HG03045 (cell line): ENCODE results near the gene ITCH.
"Not testable (repeated sequence)": the region's sequence is repeated elsewhere in the genome, so short reads cannot be mapped to it uniquely, and the experiment has no call there.

ENCODE experiments used
- ATAC-seq: cut with Tn5 transposase; IDR thresholded peaks from one replicate; pipeline ENCODE4 v1.9.1; 2021; ENCODE audit warnings: mild to moderate bottlenecking, moderate library complexity; ENCODE audit not compliant: unreplicated experiment

The ITCH gene

GRCh38 chr20:34412453-34412852, 49.4 kb downstream of the ITCH start:
- ATAC-seq, result no peak

GRCh38 chr20:34414525-34414924, 51.5 kb downstream of the ITCH start:
- ATAC-seq, result not testable (repeated sequence)

DNA sequence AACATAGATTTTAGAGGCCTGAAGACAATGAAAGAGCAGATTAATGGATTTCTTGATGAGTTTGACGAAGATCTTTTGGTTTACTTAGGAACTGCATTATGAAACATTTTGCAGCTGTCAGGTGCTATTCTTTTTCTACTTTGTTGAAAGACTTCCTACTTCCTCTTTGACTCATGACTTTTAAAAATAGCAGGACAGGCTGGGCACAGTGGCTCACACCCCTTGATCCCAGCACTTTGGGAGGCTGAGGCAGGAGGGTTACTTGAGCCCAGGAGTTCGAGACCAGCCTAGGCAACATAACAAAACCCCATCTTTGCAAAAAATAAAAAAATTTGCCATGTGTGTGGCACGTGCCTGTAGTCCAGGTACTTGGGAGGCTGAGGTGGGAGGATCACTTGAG, 52.0 kb downstream of the ITCH start:
- peak; percentile 49 for ATAC-seq

- ATAC-seq, result no peak
These were observed 57.1 kb downstream of the ITCH start for GRCh38 chr20:34420146-34420545.

- ATAC-seq, result no peak
These were observed 57.9 kb downstream of the ITCH start for GRCh38 chr20:34420975-34421374.

GRCh38 chr20:34421766-34422466, 58.8 kb downstream of the ITCH start:
- no peak for ATAC-seq

DNA sequence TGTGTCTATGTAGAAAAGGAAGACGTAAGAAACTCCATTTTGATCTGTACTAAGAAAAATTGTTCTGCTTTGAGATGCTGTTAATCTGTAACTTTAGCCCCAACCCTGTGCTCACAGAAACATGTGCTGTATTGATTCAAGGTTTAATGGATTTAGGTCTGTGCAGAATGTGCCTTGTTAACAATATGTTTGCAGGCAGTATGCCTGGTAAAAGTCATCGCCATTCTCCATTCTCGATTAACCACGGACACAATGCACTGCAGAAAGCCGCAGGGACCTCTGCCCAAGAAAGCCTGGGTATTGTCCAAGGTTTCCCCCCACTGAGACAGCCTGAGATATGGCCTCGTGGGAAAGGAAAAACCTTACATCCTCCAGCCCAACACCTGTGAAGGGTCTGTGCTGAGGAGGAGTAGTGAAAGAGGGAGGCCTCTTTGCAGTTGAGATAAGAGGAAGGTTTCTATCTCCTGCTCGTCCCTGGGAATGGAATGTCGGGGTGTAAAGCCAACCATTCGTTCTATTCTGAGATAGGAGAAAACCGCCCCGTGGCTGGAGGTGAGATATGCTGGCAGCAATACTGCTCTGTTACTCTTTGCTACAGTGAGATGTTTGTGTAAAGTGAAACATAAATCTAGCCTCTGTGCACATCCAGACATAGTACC, 62.1 kb downstream of the ITCH start:
- ATAC-seq, result not testable (repeated sequence)

DNA sequence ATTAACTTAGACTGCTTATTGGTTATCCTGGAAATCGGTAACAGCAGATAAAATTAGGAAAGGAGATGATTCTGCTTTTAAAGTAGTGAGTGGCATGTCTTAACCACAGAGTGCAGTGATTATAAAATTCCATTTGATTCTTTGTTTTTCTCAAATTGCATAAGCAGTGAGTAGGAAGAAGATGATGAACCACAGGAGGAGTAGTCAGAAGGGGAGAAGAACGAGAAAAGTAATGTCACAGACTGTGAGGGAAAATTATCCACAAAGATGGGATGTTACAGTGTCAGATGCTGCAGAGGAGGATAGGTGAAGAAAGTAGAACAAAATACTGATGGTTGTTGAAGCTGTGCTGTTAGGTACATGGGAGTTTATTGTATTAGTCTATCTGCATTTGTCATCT, 63.0 kb downstream of the ITCH start:
- ATAC-seq, result no peak

GRCh38 chr20:34427331-34427730, 64.3 kb downstream of the ITCH start:
- ATAC-seq, result no peak

DNA sequence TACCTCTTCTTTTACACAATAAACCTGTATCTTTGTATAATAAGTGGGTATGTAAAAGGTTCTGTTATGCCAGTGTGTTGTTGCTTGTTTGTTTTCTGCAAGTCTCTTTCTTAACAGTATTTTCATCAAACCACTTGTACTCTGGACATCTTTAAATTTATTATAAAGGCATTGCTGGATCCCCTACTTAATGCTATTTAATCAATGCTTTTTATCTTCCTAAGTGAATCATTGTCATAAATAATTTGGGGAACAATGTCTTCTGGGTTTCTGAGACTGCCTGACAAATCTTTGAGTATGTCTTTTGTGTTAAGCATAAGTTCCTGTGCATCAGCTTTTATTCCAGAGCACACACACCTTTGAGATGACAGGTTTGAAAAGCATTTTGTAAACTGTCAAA, 64.7 kb downstream of the ITCH start:
- ATAC-seq, result no peak

- ATAC-seq, result no peak
These were observed 68.1 kb downstream of the ITCH start for GRCh38 chr20:34431168-34431567.

GRCh38 chr20:34432663-34433062, 69.6 kb downstream of the ITCH start:
- ATAC-seq, result not testable (repeated sequence)

- ATAC-seq, result no peak
These were observed 70.3 kb downstream of the ITCH start for GRCh38 chr20:34433391-34433790.

- no peak for ATAC-seq
These were observed 72.5 kb downstream of the ITCH start for GRCh38 chr20:34435589-34435988.

DNA sequence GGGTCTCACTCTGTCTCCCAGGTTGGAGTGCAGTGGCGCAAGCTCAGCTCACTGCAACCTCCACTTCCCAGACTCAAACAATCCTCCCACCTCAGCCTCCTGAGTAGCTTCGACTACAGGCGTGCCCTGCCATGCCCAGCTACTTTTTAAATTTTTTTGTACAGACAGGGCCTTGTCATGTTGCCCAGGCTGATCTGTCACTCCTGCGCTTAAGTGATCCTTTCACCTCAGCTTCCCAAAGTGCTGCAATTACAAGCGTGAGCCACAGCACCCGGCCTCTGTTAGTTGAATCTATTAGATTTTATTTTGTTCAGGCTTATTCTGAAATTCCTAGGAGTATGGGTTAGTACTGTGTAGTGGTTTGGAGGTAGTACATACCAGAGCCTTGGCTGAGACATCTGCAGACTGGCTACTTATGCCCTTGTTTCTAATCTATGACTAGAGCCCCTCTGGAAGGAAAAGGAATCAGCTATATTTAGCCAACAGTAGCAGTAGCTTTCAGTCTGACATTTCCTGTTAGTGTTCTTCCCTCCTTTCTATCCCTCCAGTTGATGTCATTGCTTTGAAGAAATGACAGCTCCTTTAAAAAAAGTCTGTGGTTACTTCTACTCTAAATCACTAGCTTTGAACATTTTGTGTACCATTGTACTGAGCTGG, 74.4 kb downstream of the ITCH start:
- ATAC-seq, result no peak

DNA sequence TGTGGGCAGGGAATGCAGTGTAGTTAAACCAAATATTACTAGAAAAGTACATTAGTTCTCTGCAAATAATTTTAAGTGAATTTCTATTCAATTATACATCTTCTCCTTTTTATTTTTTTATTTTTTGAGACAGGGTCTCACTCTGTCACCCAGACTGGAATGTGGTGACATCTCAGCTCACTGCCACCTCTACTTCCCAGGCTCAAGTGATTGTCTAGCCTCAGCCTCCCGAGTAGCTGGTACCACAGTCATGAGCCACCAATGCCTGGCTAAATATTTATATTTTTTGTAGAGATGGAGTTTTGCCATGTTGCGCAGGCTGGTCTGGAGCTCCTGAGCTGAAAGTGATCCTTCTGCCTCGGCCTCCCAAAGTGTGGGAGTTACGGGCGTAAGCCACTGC, 76.1 kb downstream of the ITCH start:
- no peak for ATAC-seq

DNA sequence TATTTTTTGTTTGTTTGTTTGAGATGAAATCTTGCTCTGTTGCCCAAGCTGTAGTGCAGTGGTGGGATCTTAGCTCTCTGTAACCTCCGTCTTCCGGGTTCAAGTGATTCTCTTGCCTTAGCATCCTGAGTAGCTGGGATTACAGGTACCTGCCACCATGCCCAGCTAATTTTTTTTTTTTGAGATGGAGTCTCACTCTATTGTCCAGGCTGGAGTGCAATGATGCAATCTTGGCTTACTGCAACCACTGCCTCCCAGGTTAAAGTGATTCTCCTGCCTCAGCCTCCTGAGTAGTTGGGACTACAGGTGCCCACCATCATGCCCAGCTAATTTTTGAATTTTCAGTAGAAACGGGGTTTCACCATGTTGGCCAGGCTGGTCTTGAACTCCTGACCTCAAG, 78.3 kb downstream of the ITCH start:
- ATAC-seq, result not testable (repeated sequence)

GRCh38 chr20:34443546-34443945, 80.5 kb downstream of the ITCH start:
- no peak for ATAC-seq

GRCh38 chr20:34445177-34446065, 82.3 kb downstream of the ITCH start:
- no peak for ATAC-seq

DNA sequence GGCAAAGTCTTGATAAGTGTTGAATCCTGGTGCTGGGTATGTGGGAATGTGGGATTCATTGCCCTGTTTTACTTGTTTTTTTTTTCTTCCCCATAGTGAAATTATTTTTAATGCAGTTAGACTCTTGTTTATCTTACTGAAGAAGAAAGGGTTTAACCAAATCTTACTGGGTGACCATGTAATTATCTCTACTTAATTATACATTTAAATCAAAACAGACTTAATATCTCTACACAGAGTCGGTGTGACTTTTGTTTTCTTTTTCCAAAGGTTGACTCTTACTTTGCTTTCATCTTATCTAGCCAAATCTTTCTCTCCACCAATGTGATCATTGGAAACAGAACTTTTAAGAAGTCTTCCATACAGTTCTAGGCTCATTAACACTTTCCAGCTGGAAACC, 85.4 kb downstream of the ITCH start:
- ATAC-seq, result no peak
